Measurements from ENCODE around the gene EML1. TPM values are rescaled to one million over a fixed set of nuclear protein-coding genes. Genes with fewer than 3 reads are reported as not detected.

Gene EML1
- total RNA-seq, 3 donors from 2014 or later: 5.4 to 82.5 (median 8.1) TPM

- intact Hi-C loops (cut with DNase I, micrococcal nuclease): no loop called here
- TF ChIP-seq CTCF (IDR thresholded peaks at IDR 0.05): no peak
- Histone ChIP-seq H3K4me1 (ENCODE audit: low read depth) (no peaks in the 10 kb centered on the region), H3K9me3 (no peaks in the 10 kb centered on the region), H3K36me3 (ENCODE audit: low read depth) (no peaks in the 10 kb centered on the region), H3K4me3 (no peak overlapping the region)
- ATAC-seq: no peak
- DNase-seq: no peak
These were observed 38.1 kb downstream of the EML1 start for GRCh38 chr14:99831303-99831702.

- no peaks in the 10 kb centered on the region for H3K4me1 ChIP-seq (ENCODE audit: low read depth)
- no peaks in the 10 kb centered on the region for H3K36me3 ChIP-seq (ENCODE audit: low read depth)
- intact Hi-C loops (cut with DNase I, micrococcal nuclease): no loop called here
- no peaks in the 10 kb centered on the region for H3K9me3 ChIP-seq
- no peak for ATAC-seq
- no peak overlapping the region for H3K4me3 ChIP-seq
- TF ChIP-seq CTCF (IDR thresholded peaks at IDR 0.05): no peak
- DNase-seq: no peak
These were observed 38.9 kb downstream of the EML1 start for GRCh38 chr14:99831903-99832685.

- TF ChIP-seq CTCF (IDR thresholded peaks at IDR 0.05): no peak
- H3K9me3 ChIP-seq: no peaks in the 10 kb centered on the region
- H3K4me1 ChIP-seq (ENCODE audit: low read depth): no peaks in the 10 kb centered on the region
- ATAC-seq (no peak), DNase-seq (no peak)
- intact Hi-C loops (cut with DNase I, micrococcal nuclease): no loop called here
- no peaks in the 10 kb centered on the region for H3K36me3 ChIP-seq (ENCODE audit: low read depth)
- no peak overlapping the region for H3K4me3 ChIP-seq
These were observed 44.6 kb downstream of the EML1 start for GRCh38 chr14:99837822-99838221.

- intact Hi-C loops (cut with DNase I, micrococcal nuclease): no loop called here
- ATAC-seq: no peak
These were observed 45.5 kb downstream of the EML1 start for GRCh38 chr14:99838639-99839134.

GRCh38 chr14:99839696-99840095 lies 46.5 kb downstream of the EML1 start:
- intact Hi-C loops (cut with DNase I, micrococcal nuclease): no loop called here
- Histone ChIP-seq H3K9me3 (no peaks in the 10 kb centered on the region), H3K4me3 (no peak overlapping the region), H3K4me1 (ENCODE audit: low read depth) (no peaks in the 10 kb centered on the region), H3K36me3 (ENCODE audit: low read depth) (no peaks in the 10 kb centered on the region)
- ATAC-seq (no peak), DNase-seq (no peak)
- TF ChIP-seq CTCF (IDR thresholded peaks at IDR 0.05): no peak

More at GRCh38 chr14:99838639-99839134, 45.5 kb downstream of the EML1 start:
- Histone ChIP-seq H3K9me3 (no peaks in the 10 kb centered on the region), H3K4me3 (no peak overlapping the region), H3K4me1 (ENCODE audit: low read depth) (no peaks in the 10 kb centered on the region), H3K36me3 (ENCODE audit: low read depth) (no peaks in the 10 kb centered on the region)
- no peak for TF ChIP-seq CTCF (IDR thresholded peaks at IDR 0.05)
- peak in 1 of 3 donors; percentile 9 for DNase-seq
